Gastrocnemius medialis (tissue), 4 donors: ENCODE measurements around the gene SNTG2.

ENCODE experiments used
- CTCF ChIP-seq, 5 experiments: fragments of 450-650 bp in 3 of 5; fragments of 200-600 bp in 2 of 5; sonication (generic) in 2 of 5; IDR thresholded peaks in 4 of 5; conservative IDR thresholded peaks in 1 of 5; 1 replicate in 4 of 5; 2 replicates in 1 of 5; pipeline ENCODE4 v1.5.1; 2016 to 2019; ENCODE audit warnings: antibody characterized with exemption in 5 of 5, mild to moderate bottlenecking in 3 of 5, moderate library complexity in 3 of 5
- POLR2A ChIP-seq, 2 donors: fragments of 450-650 bp; IDR thresholded peaks; one replicate each; pipeline ENCODE4 v1.6.1; 2017; ENCODE audit warnings: antibody characterized with exemption in 2 of 2, mild to moderate bottlenecking in 2 of 2, moderate library complexity in 2 of 2

- TF ChIP-seq CTCF (IDR thresholded peaks at IDR 0.05 in 4 of 5, conservative IDR thresholded peaks at IDR 0.05 in 1 of 5), result no peak
- no peak for TF ChIP-seq POLR2A (IDR thresholded peaks at IDR 0.05)
Observed at GRCh38 chr2:1046067-1046466, 95.4 kb downstream of the SNTG2 start.
